Neural cell (in vitro differentiated cells): ENCODE results near the gene SV2B. TPM values are rescaled to one million over a fixed set of nuclear protein-coding genes. Genes with fewer than 3 reads are reported as not detected.

ENCODE experiments used
- H2AFZ ChIP-seq: fragments of 200-600, 300-800 bp; sonication (generic), shearing (Covaris generic); 2 replicates; pipeline ENCODE4 v1.6.0; 2014; ENCODE audit warnings: low read depth, mild to moderate bottlenecking, antibody characterized with exemption, low read length, moderate library complexity
- H3F3A ChIP-seq: fragments of 200-600 bp; shearing (Covaris generic); 2 replicates; pipeline ENCODE4 v1.6.1; 2016; ENCODE audit warnings: mild to moderate bottlenecking, moderate library complexity, mixed read lengths, antibody characterized with exemption, low read length; ENCODE audit not compliant: insufficient read depth, poor library complexity, severe bottlenecking
- H3K27ac ChIP-seq: fragments of 200-600, 300-800 bp; sonication (generic), shearing (Covaris generic); 2 replicates; pipeline ENCODE4 v1.5.1; 2014; ENCODE audit warnings: mild to moderate bottlenecking, low read length, moderate library complexity
- H3K27me3 ChIP-seq: fragments of 300-800, 200-600 bp; sonication (generic), shearing (Covaris generic); 2 replicates; pipeline ENCODE4 v1.6.0; 2014; ENCODE audit warnings: mild to moderate bottlenecking, low read depth, low read length, moderate library complexity; ENCODE audit not compliant: insufficient read depth
- H3K36me3 ChIP-seq: fragments of 300-800, 200-600 bp; sonication (generic), shearing (Covaris generic); 2 replicates; pipeline ENCODE4 v1.5.1; 2014; ENCODE audit warnings: mild to moderate bottlenecking, antibody characterized with exemption, low read length, moderate library complexity; ENCODE audit not compliant: insufficient read depth
- H3K4me2 ChIP-seq: fragments of 300-800, 200-600 bp; sonication (generic), shearing (Covaris generic); 2 replicates; pipeline ENCODE4 v1.6.0; 2014; ENCODE audit warnings: mild to moderate bottlenecking, low read length
- H3K4me3 ChIP-seq: fragments of 300-800, 200-600 bp; sonication (generic), shearing (Covaris generic); 2 replicates; pipeline ENCODE4 v1.5.1; 2014; ENCODE audit warnings: mild to moderate bottlenecking, low read length, moderate library complexity
- H3K79me2 ChIP-seq: fragments of 200-600 bp; shearing (Covaris generic); replicated peaks from 2 replicates; pipeline ENCODE4 v1.6.0; 2014; ENCODE audit warnings: mild to moderate bottlenecking, low read length, moderate library complexity; ENCODE audit not compliant: insufficient read depth
- H3K9ac ChIP-seq: fragments of 300-800, 200-600 bp; sonication (generic), shearing (Covaris generic); 2 replicates; pipeline ENCODE4 v1.6.1; 2016; ENCODE audit warnings: mild to moderate bottlenecking, low read length, mixed read lengths
- H3K9me2 ChIP-seq: fragments of 200-600 bp; shearing (Covaris generic); 2 replicates; pipeline ENCODE4 v1.6.1; 2016; ENCODE audit warnings: mild to moderate bottlenecking, low read length, mixed read lengths; ENCODE audit not compliant: insufficient read depth
- H3K9me3 ChIP-seq: fragments of 200-600, 300-800 bp; sonication (generic), shearing (Covaris generic); 2 replicates; pipeline ENCODE4 v1.6.1; 2016; ENCODE audit warnings: mild to moderate bottlenecking, mixed run types, low read length, moderate library complexity, mixed read lengths
- H4K20me1 ChIP-seq: fragments of 200-600 bp; shearing (Covaris generic); 2 replicates; pipeline ENCODE4 v1.6.1; 2016; ENCODE audit warnings: mild to moderate bottlenecking, mixed run types; ENCODE audit not compliant: insufficient read depth
- EP300 ChIP-seq: fragments of 450-650 bp; conservative IDR thresholded peaks from 2 replicates; pipeline ENCODE4 v1.6.1; 2014; ENCODE audit warnings: antibody characterized with exemption, mild to moderate bottlenecking, moderate library complexity; ENCODE audit not compliant: poor library complexity, severe bottlenecking
- EZH2 ChIP-seq: fragments of 200-600, 300-800 bp; shearing (Covaris generic), sonication (generic); IDR thresholded peaks from 2 replicates; pipeline ENCODE4 v1.6.1; 2014; ENCODE audit warnings: antibody characterized with exemption, low read length, borderline replicate concordance, mild to moderate bottlenecking; ENCODE audit not compliant: insufficient read depth, poor library complexity, severe bottlenecking
- MXI1 ChIP-seq: fragments of 450-650 bp; conservative IDR thresholded peaks from 2 replicates; pipeline ENCODE4 v1.6.1; 2014; ENCODE audit warnings: antibody characterized with exemption, mild to moderate bottlenecking; ENCODE audit not compliant: poor library complexity, severe bottlenecking
- POLR2AphosphoS5 ChIP-seq: IDR thresholded peaks from 2 replicates; pipeline ENCODE4 v1.6.1; 2012
- RAD21 ChIP-seq: fragments of 450-650 bp; conservative IDR thresholded peaks from 2 replicates; pipeline ENCODE4 v1.6.1; 2014; ENCODE audit warnings: antibody characterized with exemption, mild to moderate bottlenecking, moderate library complexity
- SMC3 ChIP-seq: fragments of 450-650 bp; conservative IDR thresholded peaks from 2 replicates; pipeline ENCODE4 v1.6.1; 2014; ENCODE audit warnings: antibody characterized with exemption, mild to moderate bottlenecking, moderate library complexity; ENCODE audit not compliant: poor library complexity
- TAF1 ChIP-seq: IDR thresholded peaks from 2 replicates; pipeline ENCODE4 v1.6.1; 2012; ENCODE audit warnings: low read depth
- polyA plus RNA-seq: library from polyadenylated mRNA; depleted of rRNA; stranded (reverse); fragments of >200 nt; gene quantifications from 2 replicates; pipeline ENCODE4 v1.2.3, GENCODE V29; 2014
- TF ChIP-seq, protein P1 (sequence below): IDR thresholded peaks from 2 replicates; pipeline ENCODE4 v1.6.1; 2012; ENCODE audit warnings: borderline replicate concordance
- TF ChIP-seq, protein P2 (sequence below): fragments of 450-650 bp; IDR thresholded peaks from 2 replicates; pipeline ENCODE4 v1.5.1; 2014; ENCODE audit warnings: antibody characterized with exemption, mild to moderate bottlenecking, moderate library complexity; ENCODE audit not compliant: poor library complexity, severe bottlenecking

The SV2B gene
- polyA plus RNA-seq, 1 donor from 2014 or later = 0.38 TPM

DNA sequence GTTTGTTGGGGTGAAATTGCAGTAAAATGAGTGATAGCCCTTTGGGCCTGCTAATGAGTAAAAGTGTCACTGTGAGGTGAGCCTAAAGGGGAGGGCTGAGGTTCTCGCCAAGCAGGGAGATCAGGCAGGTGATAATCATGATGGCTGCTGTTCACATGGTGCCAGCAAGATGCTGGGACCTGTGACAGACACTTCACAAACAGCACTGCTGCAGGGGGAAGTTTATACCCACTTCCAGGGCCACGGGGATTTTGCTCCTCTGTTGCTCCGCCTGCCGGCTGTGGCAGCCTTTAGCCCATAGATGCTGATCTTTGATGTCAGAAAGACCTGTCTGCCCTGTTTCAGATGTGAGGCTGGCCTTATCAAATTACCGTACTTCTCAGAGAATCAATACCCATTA is 96.7 kb downstream of the SV2B start:
- H4K20me1 ChIP-seq = no peaks in the 10 kb centered on the region
- no peaks in the 10 kb centered on the region for H3F3A ChIP-seq
- H3K36me3 ChIP-seq = no peaks in the 10 kb centered on the region
- no peak overlapping the region for H3K4me2 ChIP-seq
- no peaks in the 10 kb centered on the region for H3K9me2 ChIP-seq
- no peaks in the 10 kb centered on the region for H3K9me3 ChIP-seq
- H3K9ac ChIP-seq = no peak overlapping the region
- no peak overlapping the region for H2AFZ ChIP-seq
- H3K4me3 ChIP-seq = no peak overlapping the region
- H3K79me2 ChIP-seq = no peaks in the 10 kb centered on the region
- no peak for TF ChIP-seq EP300
- no peak for TF ChIP-seq SMC3
- no peak for TF ChIP-seq POLR2AphosphoS5
- TF ChIP-seq, protein P1, sequence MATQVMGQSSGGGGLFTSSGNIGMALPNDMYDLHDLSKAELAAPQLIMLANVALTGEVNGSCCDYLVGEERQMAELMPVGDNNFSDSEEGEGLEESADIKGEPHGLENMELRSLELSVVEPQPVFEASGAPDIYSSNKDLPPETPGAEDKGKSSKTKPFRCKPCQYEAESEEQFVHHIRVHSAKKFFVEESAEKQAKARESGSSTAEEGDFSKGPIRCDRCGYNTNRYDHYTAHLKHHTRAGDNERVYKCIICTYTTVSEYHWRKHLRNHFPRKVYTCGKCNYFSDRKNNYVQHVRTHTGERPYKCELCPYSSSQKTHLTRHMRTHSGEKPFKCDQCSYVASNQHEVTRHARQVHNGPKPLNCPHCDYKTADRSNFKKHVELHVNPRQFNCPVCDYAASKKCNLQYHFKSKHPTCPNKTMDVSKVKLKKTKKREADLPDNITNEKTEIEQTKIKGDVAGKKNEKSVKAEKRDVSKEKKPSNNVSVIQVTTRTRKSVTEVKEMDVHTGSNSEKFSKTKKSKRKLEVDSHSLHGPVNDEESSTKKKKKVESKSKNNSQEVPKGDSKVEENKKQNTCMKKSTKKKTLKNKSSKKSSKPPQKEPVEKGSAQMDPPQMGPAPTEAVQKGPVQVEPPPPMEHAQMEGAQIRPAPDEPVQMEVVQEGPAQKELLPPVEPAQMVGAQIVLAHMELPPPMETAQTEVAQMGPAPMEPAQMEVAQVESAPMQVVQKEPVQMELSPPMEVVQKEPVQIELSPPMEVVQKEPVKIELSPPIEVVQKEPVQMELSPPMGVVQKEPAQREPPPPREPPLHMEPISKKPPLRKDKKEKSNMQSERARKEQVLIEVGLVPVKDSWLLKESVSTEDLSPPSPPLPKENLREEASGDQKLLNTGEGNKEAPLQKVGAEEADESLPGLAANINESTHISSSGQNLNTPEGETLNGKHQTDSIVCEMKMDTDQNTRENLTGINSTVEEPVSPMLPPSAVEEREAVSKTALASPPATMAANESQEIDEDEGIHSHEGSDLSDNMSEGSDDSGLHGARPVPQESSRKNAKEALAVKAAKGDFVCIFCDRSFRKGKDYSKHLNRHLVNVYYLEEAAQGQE = no peak
- TF ChIP-seq, protein P2, sequence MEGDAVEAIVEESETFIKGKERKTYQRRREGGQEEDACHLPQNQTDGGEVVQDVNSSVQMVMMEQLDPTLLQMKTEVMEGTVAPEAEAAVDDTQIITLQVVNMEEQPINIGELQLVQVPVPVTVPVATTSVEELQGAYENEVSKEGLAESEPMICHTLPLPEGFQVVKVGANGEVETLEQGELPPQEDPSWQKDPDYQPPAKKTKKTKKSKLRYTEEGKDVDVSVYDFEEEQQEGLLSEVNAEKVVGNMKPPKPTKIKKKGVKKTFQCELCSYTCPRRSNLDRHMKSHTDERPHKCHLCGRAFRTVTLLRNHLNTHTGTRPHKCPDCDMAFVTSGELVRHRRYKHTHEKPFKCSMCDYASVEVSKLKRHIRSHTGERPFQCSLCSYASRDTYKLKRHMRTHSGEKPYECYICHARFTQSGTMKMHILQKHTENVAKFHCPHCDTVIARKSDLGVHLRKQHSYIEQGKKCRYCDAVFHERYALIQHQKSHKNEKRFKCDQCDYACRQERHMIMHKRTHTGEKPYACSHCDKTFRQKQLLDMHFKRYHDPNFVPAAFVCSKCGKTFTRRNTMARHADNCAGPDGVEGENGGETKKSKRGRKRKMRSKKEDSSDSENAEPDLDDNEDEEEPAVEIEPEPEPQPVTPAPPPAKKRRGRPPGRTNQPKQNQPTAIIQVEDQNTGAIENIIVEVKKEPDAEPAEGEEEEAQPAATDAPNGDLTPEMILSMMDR = no peak
- no peak for TF ChIP-seq MXI1
- TF ChIP-seq TAF1 = no peak
- TF ChIP-seq EZH2 = no peak
- TF ChIP-seq RAD21 = no peak
- H3K27ac ChIP-seq = no peak overlapping the region
- H3K27me3 ChIP-seq = no peaks in the 10 kb centered on the region

- Histone ChIP-seq H3K79me2 (no peaks in the 10 kb centered on the region), H3K4me2 (no peak overlapping the region), H3K9me2 (no peaks in the 10 kb centered on the region), H3K27me3 (no peaks in the 10 kb centered on the region), H4K20me1 (no peaks in the 10 kb centered on the region), H3K36me3 (no peaks in the 10 kb centered on the region), H3F3A (no peaks in the 10 kb centered on the region), H2AFZ (no peak overlapping the region), H3K4me3 (no peak overlapping the region), H3K9ac (no peak overlapping the region), H3K27ac (no peak overlapping the region), H3K9me3 (no peaks in the 10 kb centered on the region)
- TF ChIP-seq RAD21 (no peak), EP300 (no peak), SMC3 (no peak)
- TF ChIP-seq, protein P1 = no peak
- TF ChIP-seq, protein P2 = no peak
Observed at GRCh38 chr15:91199511-91199910, 99.5 kb downstream of the SV2B start.
